ENCODE results near the gene APBB2. TPM values are rescaled to one million over a fixed set of nuclear protein-coding genes. Genes with fewer than 3 reads are reported as not detected.

APBB2 gene
- total RNA-seq, 2 donors from 2014 or later = 56.1 to 64.8 TPM

DNA sequence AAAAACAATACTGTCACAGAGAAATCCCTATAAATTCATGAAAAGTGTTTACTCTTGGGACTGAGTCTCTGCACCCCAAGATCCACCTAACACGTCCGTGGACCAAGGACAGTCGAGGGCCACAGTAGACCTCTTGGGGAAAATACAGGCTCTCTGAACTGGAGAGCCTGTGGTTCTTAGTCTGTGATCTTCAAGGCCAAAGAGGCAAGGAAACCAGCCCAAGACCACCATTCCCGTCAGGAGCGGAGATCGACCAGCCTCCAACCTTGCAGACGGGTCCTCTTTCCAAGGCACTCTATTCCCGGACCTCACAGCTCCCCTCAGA is 1.6 kb upstream of the APBB2 start:
- WGBS, 2 experiments (ENCODE audit: insufficient coverage in 1 of 2, insufficient read length in 1 of 2) = 4 to 31% methylated on average over 2 to 8 of the region's 8 CpGs
- Mint-ChIP-seq H3K36me3 (ENCODE audit: low read depth) (no peaks in the 10 kb centered on the region), H3K27me3 (ENCODE audit: insufficient read depth) (peaks cover 6% of the 10 kb centered on the region), H3K4me1 (peaks cover 26% of the 10 kb centered on the region), H3K4me3 (peak overlapping the region; percentile 77), H3K27ac (peak overlapping the region; percentile 97), H3K9me3 (no peaks in the 10 kb centered on the region)
- Histone ChIP-seq H3K4me3 (ENCODE audit: low read length) (peak overlapping the region; percentile 89), H3K4me1 (ENCODE audit: control insufficient read depth, insufficient read depth, low read length) (peaks cover 3% of the 10 kb centered on the region), H3K9me3 (ENCODE audit: control insufficient read depth, low read length) (no peaks in the 10 kb centered on the region), H3K27me3 (ENCODE audit: control insufficient read depth, insufficient read depth, low read length, poor library complexity, severe bottlenecking) (no peaks in the 10 kb centered on the region), H3K36me3 (ENCODE audit: control insufficient read depth, insufficient read depth, low read length) (no peaks in the 10 kb centered on the region), H3K27ac (ENCODE audit: low read depth, low read length) (no peak overlapping the region), H3K9ac (ENCODE audit: extremely low read depth, low read length, poor library complexity, severe bottlenecking) (peak overlapping the region; percentile 28)
- no peak for DNase-seq
- TF ChIP-seq, protein P1, sequence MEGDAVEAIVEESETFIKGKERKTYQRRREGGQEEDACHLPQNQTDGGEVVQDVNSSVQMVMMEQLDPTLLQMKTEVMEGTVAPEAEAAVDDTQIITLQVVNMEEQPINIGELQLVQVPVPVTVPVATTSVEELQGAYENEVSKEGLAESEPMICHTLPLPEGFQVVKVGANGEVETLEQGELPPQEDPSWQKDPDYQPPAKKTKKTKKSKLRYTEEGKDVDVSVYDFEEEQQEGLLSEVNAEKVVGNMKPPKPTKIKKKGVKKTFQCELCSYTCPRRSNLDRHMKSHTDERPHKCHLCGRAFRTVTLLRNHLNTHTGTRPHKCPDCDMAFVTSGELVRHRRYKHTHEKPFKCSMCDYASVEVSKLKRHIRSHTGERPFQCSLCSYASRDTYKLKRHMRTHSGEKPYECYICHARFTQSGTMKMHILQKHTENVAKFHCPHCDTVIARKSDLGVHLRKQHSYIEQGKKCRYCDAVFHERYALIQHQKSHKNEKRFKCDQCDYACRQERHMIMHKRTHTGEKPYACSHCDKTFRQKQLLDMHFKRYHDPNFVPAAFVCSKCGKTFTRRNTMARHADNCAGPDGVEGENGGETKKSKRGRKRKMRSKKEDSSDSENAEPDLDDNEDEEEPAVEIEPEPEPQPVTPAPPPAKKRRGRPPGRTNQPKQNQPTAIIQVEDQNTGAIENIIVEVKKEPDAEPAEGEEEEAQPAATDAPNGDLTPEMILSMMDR (conservative IDR thresholded peaks at IDR 0.05) = no peak

DNA sequence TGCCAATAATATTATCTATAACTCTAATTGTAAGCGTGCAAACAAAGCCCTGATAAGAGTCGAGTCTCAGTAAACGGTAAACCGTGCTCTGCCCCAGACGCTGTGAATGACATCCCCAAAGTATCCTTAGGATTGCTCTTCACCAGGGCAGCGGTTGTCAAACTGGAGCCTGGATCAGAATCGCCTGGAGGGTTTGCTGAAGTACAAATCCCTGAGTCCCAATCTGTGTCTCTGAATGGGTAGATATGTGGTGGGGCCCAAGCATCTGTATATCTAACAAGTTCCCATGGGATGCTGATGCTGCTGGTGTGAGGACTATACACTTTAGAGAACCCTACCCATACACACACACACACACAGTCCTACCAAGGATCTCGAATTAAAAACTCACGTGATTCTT is 813 bp upstream of the APBB2 start:
- Histone ChIP-seq H3K9ac (ENCODE audit: extremely low read depth, low read length, poor library complexity, severe bottlenecking) (no peak overlapping the region), H3K36me3 (ENCODE audit: control insufficient read depth, insufficient read depth, low read length) (no peaks in the 10 kb centered on the region), H3K27ac (ENCODE audit: low read depth, low read length) (no peak overlapping the region), H3K9me3 (ENCODE audit: control insufficient read depth, low read length) (no peaks in the 10 kb centered on the region), H3K4me1 (ENCODE audit: control insufficient read depth, insufficient read depth, low read length) (peaks cover 3% of the 10 kb centered on the region), H3K27me3 (ENCODE audit: control insufficient read depth, insufficient read depth, low read length, poor library complexity, severe bottlenecking) (no peaks in the 10 kb centered on the region), H3K4me3 (ENCODE audit: low read length) (no peak overlapping the region)
- 65 to 70% methylated on average over 5 to 9 of the region's 9 CpGs for WGBS, 2 experiments (ENCODE audit: insufficient coverage in 1 of 2, insufficient read length in 1 of 2)
- H3K4me3 Mint-ChIP-seq = peak overlapping the region; percentile 77
- TF ChIP-seq, protein P1 (conservative IDR thresholded peaks at IDR 0.05) = no peak
- H3K27me3 Mint-ChIP-seq (ENCODE audit: insufficient read depth) = peaks cover 6% of the 10 kb centered on the region
- H3K27ac Mint-ChIP-seq = peak overlapping the region; percentile 53
- no peaks in the 10 kb centered on the region for H3K36me3 Mint-ChIP-seq (ENCODE audit: low read depth)
- DNase-seq = peak; percentile 61
- H3K4me1 Mint-ChIP-seq = peaks cover 26% of the 10 kb centered on the region
- H3K9me3 Mint-ChIP-seq = no peaks in the 10 kb centered on the region

DNA sequence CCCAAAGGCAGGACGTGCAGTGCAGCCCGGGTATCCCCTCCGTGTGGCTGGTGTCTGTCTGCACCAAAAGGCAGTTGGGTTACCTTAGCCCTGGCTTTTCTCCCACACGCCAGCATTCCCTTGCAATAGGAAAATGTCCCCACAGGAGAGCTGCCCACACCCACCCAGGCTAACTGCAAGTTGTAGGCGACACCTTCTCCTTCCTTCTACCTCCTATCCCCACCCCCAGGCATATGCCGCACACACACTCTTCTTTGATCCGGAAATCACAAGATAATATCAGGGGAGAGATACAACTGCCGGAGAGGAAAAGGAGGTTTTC is 444 bp upstream of the APBB2 start:
- Mint-ChIP-seq H3K4me3 (peak overlapping the region; percentile 77), H3K27me3 (ENCODE audit: insufficient read depth) (peaks cover 6% of the 10 kb centered on the region), H3K27ac (peak overlapping the region; percentile 53), H3K36me3 (ENCODE audit: low read depth) (no peaks in the 10 kb centered on the region), H3K9me3 (no peaks in the 10 kb centered on the region), H3K4me1 (peaks cover 26% of the 10 kb centered on the region)
- Histone ChIP-seq H3K27me3 (ENCODE audit: control insufficient read depth, insufficient read depth, low read length, poor library complexity, severe bottlenecking) (no peaks in the 10 kb centered on the region), H3K9me3 (ENCODE audit: control insufficient read depth, low read length) (no peaks in the 10 kb centered on the region), H3K9ac (ENCODE audit: extremely low read depth, low read length, poor library complexity, severe bottlenecking) (no peak overlapping the region), H3K27ac (ENCODE audit: low read depth, low read length) (no peak overlapping the region), H3K4me3 (ENCODE audit: low read length) (no peak overlapping the region), H3K36me3 (ENCODE audit: control insufficient read depth, insufficient read depth, low read length) (no peaks in the 10 kb centered on the region), H3K4me1 (ENCODE audit: control insufficient read depth, insufficient read depth, low read length) (peaks cover 3% of the 10 kb centered on the region)
- DNase-seq = no peak
- WGBS, 2 experiments (ENCODE audit: insufficient coverage in 1 of 2, insufficient read length in 1 of 2) = 25 to 44% methylated on average over 4 to 8 of the region's 8 CpGs
- TF ChIP-seq, protein P1 (conservative IDR thresholded peaks at IDR 0.05) = no peak

Measured in endodermal cell (in vitro differentiated cells).